ENCODE data around the gene EPB41L3.

Gene EPB41L3

GRCh38 chr18:5500158-5500939 lies 43.4 kb downstream of the EPB41L3 start:
- no peaks in the 10 kb centered on the region for H3K36me3 ChIP-seq (ENCODE audit: insufficient read depth, low read length)
- no peak overlapping the region for H3K4me2 ChIP-seq (ENCODE audit: low read length)
- no peaks in the 10 kb centered on the region for H3K9me2 ChIP-seq (ENCODE audit: low read depth, low read length)
- no peaks in the 10 kb centered on the region for H4K20me1 ChIP-seq (ENCODE audit: insufficient read depth, low read length)
- H3K9ac ChIP-seq (ENCODE audit: low read length), result no peak overlapping the region
- H3K79me2 ChIP-seq (ENCODE audit: insufficient read depth, low read length), result no peaks in the 10 kb centered on the region
- H3K27me3 ChIP-seq (ENCODE audit: insufficient read depth, low read length), result no peaks in the 10 kb centered on the region
- H3K27ac ChIP-seq (ENCODE audit: low read depth, low read length, poor library complexity, severe bottlenecking), result no peak overlapping the region
- no peak overlapping the region for H3K4me3 ChIP-seq (ENCODE audit: low read depth, low read length, poor library complexity, severe bottlenecking)
- TF ChIP-seq EZH2 (IDR thresholded peaks at IDR 0.05; ENCODE audit: borderline replicate concordance, low read length) (no peak), CTCF (IDR thresholded peaks at IDR 0.05; ENCODE audit: low read length) (no peak)
- H2AFZ ChIP-seq (ENCODE audit: low read length), result no peak overlapping the region
- no peaks in the 10 kb centered on the region for H3K4me1 ChIP-seq (ENCODE audit: insufficient read depth, low read length, severe bottlenecking)
- no peaks in the 10 kb centered on the region for H3F3A ChIP-seq (ENCODE audit: insufficient read depth, low read length)
- no peaks in the 10 kb centered on the region for H3K9me3 ChIP-seq (ENCODE audit: low read length)

GRCh38 chr18:5498452-5498851 lies 45.3 kb downstream of the EPB41L3 start:
- Histone ChIP-seq H2AFZ (ENCODE audit: low read length) (no peak overlapping the region), H3K4me1 (ENCODE audit: insufficient read depth, low read length, severe bottlenecking) (no peaks in the 10 kb centered on the region), H3K36me3 (ENCODE audit: insufficient read depth, low read length) (no peaks in the 10 kb centered on the region), H3K27me3 (ENCODE audit: insufficient read depth, low read length) (no peaks in the 10 kb centered on the region), H3K27ac (ENCODE audit: low read depth, low read length, poor library complexity, severe bottlenecking) (no peak overlapping the region), H3F3A (ENCODE audit: insufficient read depth, low read length) (no peaks in the 10 kb centered on the region), H3K9me3 (ENCODE audit: low read length) (no peaks in the 10 kb centered on the region), H3K9me2 (ENCODE audit: low read depth, low read length) (no peaks in the 10 kb centered on the region), H3K9ac (ENCODE audit: low read length) (no peak overlapping the region), H3K79me2 (ENCODE audit: insufficient read depth, low read length) (no peaks in the 10 kb centered on the region), H3K4me3 (ENCODE audit: low read depth, low read length, poor library complexity, severe bottlenecking) (no peak overlapping the region), H3K4me2 (ENCODE audit: low read length) (no peak overlapping the region), H4K20me1 (ENCODE audit: insufficient read depth, low read length) (no peaks in the 10 kb centered on the region)
- TF ChIP-seq CTCF (IDR thresholded peaks at IDR 0.05; ENCODE audit: low read length) (no peak), EZH2 (IDR thresholded peaks at IDR 0.05; ENCODE audit: borderline replicate concordance, low read length) (no peak)

- Histone ChIP-seq H3K27me3 (ENCODE audit: insufficient read depth, low read length) (no peaks in the 10 kb centered on the region), H3K9ac (ENCODE audit: low read length) (no peak overlapping the region), H2AFZ (ENCODE audit: low read length) (no peak overlapping the region), H3K4me3 (ENCODE audit: low read depth, low read length, poor library complexity, severe bottlenecking) (no peak overlapping the region), H3K4me2 (ENCODE audit: low read length) (no peak overlapping the region), H3K79me2 (ENCODE audit: insufficient read depth, low read length) (no peaks in the 10 kb centered on the region), H3K36me3 (ENCODE audit: insufficient read depth, low read length) (no peaks in the 10 kb centered on the region), H3K9me3 (ENCODE audit: low read length) (no peaks in the 10 kb centered on the region), H3F3A (ENCODE audit: insufficient read depth, low read length) (no peaks in the 10 kb centered on the region), H3K9me2 (ENCODE audit: low read depth, low read length) (no peaks in the 10 kb centered on the region), H3K27ac (ENCODE audit: low read depth, low read length, poor library complexity, severe bottlenecking) (no peak overlapping the region), H4K20me1 (ENCODE audit: insufficient read depth, low read length) (no peaks in the 10 kb centered on the region), H3K4me1 (ENCODE audit: insufficient read depth, low read length, severe bottlenecking) (no peaks in the 10 kb centered on the region)
- TF ChIP-seq CTCF (IDR thresholded peaks at IDR 0.05; ENCODE audit: low read length) (no peak), EZH2 (IDR thresholded peaks at IDR 0.05; ENCODE audit: borderline replicate concordance, low read length) (no peak)
These were observed 47.5 kb downstream of the EPB41L3 start for GRCh38 chr18:5496305-5496704.

All from OCI-LY1 (cell line).